Right lobe of liver (tissue), 6 donors: ENCODE results near the gene SPIB. TPM values are rescaled to one million over a fixed set of nuclear protein-coding genes. Genes with fewer than 3 reads are reported as not detected.

Experiments
- ATAC-seq, 4 donors: fragments of 200-7000 bp; cut with Tn5 transposase; one replicate each; pipeline ENCODE4 v1.9.1; 2020; ENCODE audit warnings: mild to moderate bottlenecking in 4 of 4, moderate library complexity in 4 of 4
- DNase-seq, 3 donors: peaks; one replicate each; pipeline ENCODE4 v3.0.0-alpha.2; 2020
- H3K27ac ChIP-seq, 3 donors: fragments of 200-600 bp; one replicate each; pipeline ENCODE4 v1.8.0; 2022
- H3K27me3 ChIP-seq, 2 donors: fragments of 200-600 bp; one replicate each; pipeline ENCODE4 v1.8.0; 2022
- H3K36me3 ChIP-seq, 4 donors: fragments of 200-600 bp; sonication (generic) in 1 of 4; one replicate each; pipeline versions ENCODE4 v1.5.1 to v1.8.0; 2017 to 2022; ENCODE audit warnings: control low read depth in 1 of 4
- H3K4me1 ChIP-seq, 4 donors: fragments of 200-600 bp; sonication (generic) in 1 of 4; one replicate each; pipeline versions ENCODE4 v1.5.1 to v1.8.0; 2017 to 2022; ENCODE audit warnings: control low read depth in 1 of 4
- H3K4me3 ChIP-seq, 3 donors: fragments of 200-600 bp; one replicate each; pipeline ENCODE4 v1.8.0; 2022
- H3K9me3 ChIP-seq, 4 donors: fragments of 200-600 bp; sonication (generic) in 1 of 4; one replicate each; pipeline versions ENCODE4 v1.5.1 to v1.8.0; 2017 to 2022; ENCODE audit warnings: control low read depth in 1 of 4
- POLR2A ChIP-seq: fragments of 450-650 bp; IDR thresholded peaks from one replicate; pipeline ENCODE4 v1.6.1; 2017; ENCODE audit warnings: antibody characterized with exemption, mild to moderate bottlenecking
- WGBS: methylation state at CpG from one replicate; pipeline ENCODE4 v1.1.6; 2018; ENCODE audit warnings: low coverage, low lambda C conversion rate; ENCODE audit not compliant: insufficient coverage; ENCODE audit errors: missing lambda C conversion rate; 5-methylcytosine and 5-hydroxymethylcytosine counted together
- intact Hi-C, 2 donors: fragments of 100-400 bp; cut with DNase I; formaldehyde crosslinking; loops; one replicate each; pipeline versions ENCODE4 v1.11.2 to v1.14.1; 2022
- total RNA-seq, 6 experiments: library from RNA; depleted of rRNA in 2 of 6; stranded (reverse); fragments of >200 nt in 2 of 6; fragmentation: NEBNext Ultra II Directional in 3 of 6; extraction: Animal tissue kit (Norgen Biotek cat#: 25700) in 3 of 6; gene quantifications; one replicate each; pipeline versions ENCODE4 v1.1.0 to v1.2.4, GENCODE V29; 2016 to 2023
- TF ChIP-seq, protein P1 (sequence below), 4 donors: fragments of 200-600 bp in 3 of 4; fragments of 450-650 bp in 1 of 4; IDR thresholded peaks; one replicate each; pipeline versions ENCODE4 v1.5.1 to v1.8.0; 2016 to 2022; ENCODE audit warnings: antibody characterized with exemption in 4 of 4, mild to moderate bottlenecking in 2 of 4
- donor health status: DM: no; HTN: yes; CAD: no.
- donor health status: DM: no; HTN: no; CAD: no.
- donor health status: DM: no; HTN: no; CAD: no.
- donor health status: DM: no; HTN: yes; CAD: no.
- donor health status: DM: no; HTN: yes; CAD: no.

The SPIB gene
- total RNA-seq, 6 experiments from 2014 or later, result 0.51 TPM; not detected in 5

DNA sequence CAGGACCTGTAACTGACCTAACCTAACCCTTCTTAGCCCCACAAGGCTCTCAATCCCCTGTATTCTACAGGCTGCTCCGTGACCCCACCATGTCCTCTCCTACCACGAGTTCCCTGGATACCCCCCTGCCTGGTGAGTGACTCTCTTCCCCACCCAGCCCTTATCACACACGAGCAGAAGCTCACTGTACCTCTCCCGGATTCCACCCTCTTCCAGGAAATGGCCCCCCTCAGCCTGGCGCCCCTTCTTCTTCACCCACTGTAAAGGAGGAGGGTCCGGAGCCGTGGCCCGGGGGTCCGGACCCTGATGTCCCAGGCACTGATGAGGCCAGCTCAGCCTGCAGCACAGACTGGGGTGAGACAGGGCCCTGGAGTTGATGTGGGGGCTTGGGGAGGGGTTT is 41.2 kb upstream of the SPIB start:
- H3K4me3 ChIP-seq, result no peak overlapping the region
- intact Hi-C loops, result loop anchor here (10.0 kb wide), 2 partner anchors 77 to 407 kb away; no protein-coding TSS in a partner anchor

DNA sequence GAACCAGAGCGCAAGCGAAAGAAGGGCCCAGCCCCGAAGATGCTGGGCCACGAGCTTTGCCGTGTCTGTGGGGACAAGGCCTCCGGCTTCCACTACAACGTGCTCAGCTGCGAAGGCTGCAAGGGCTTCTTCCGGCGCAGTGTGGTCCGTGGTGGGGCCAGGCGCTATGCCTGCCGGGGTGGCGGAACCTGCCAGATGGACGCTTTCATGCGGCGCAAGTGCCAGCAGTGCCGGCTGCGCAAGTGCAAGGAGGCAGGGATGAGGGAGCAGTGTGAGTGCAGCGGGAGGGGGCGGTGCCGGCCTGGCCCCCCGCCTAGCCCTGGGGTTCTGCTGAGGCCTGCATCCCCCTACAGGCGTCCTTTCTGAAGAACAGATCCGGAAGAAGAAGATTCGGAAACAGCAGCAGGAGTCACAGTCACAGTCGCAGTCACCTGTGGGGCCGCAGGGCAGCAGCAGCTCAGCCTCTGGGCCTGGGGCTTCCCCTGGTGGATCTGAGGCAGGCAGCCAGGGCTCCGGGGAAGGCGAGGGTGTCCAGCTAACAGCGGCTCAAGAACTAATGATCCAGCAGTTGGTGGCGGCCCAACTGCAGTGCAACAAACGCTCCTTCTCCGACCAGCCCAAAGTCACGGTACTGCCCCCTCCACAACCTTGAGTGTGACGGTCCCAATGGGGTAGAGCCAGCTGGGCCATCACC is 40.4 kb upstream of the SPIB start:
- Histone ChIP-seq H3K36me3 (peaks cover 0 to 44% (median 12%) of the 10 kb centered on the region in 4 donors), H3K27ac (no peak overlapping the region), H3K27me3 (no peaks in the 10 kb centered on the region), H3K9me3 (no peaks in the 10 kb centered on the region), H3K4me3 (no peak overlapping the region), H3K4me1 (no peaks in the 10 kb centered on the region)
- intact Hi-C loops, result loop anchor here (10.0 kb wide), 2 partner anchors 76 to 406 kb away; no protein-coding TSS in a partner anchor
- TF ChIP-seq, protein P1, sequence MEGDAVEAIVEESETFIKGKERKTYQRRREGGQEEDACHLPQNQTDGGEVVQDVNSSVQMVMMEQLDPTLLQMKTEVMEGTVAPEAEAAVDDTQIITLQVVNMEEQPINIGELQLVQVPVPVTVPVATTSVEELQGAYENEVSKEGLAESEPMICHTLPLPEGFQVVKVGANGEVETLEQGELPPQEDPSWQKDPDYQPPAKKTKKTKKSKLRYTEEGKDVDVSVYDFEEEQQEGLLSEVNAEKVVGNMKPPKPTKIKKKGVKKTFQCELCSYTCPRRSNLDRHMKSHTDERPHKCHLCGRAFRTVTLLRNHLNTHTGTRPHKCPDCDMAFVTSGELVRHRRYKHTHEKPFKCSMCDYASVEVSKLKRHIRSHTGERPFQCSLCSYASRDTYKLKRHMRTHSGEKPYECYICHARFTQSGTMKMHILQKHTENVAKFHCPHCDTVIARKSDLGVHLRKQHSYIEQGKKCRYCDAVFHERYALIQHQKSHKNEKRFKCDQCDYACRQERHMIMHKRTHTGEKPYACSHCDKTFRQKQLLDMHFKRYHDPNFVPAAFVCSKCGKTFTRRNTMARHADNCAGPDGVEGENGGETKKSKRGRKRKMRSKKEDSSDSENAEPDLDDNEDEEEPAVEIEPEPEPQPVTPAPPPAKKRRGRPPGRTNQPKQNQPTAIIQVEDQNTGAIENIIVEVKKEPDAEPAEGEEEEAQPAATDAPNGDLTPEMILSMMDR (IDR thresholded peaks at IDR 0.05), result no peak
- DNase-seq (peak in 1 of 3 donors; percentile 55), ATAC-seq (no peak)
- 90% methylated on average over 7 of the region's 36 CpGs for WGBS

More for the DNA sequence above, 41.2 kb upstream of the SPIB start:
- Histone ChIP-seq H3K4me1 (no peaks in the 10 kb centered on the region), H3K27me3 (no peaks in the 10 kb centered on the region), H3K27ac (no peak overlapping the region), H3K9me3 (no peaks in the 10 kb centered on the region), H3K36me3 (peaks cover 0 to 44% (median 12%) of the 10 kb centered on the region in 4 donors)
- TF ChIP-seq, protein P1 (IDR thresholded peaks at IDR 0.05), result no peak
- no peak for TF ChIP-seq POLR2A
- WGBS, result 68% methylated on average over 9 of the region's 9 CpGs
- DNase-seq, result no peak
- no peak for ATAC-seq

DNA sequence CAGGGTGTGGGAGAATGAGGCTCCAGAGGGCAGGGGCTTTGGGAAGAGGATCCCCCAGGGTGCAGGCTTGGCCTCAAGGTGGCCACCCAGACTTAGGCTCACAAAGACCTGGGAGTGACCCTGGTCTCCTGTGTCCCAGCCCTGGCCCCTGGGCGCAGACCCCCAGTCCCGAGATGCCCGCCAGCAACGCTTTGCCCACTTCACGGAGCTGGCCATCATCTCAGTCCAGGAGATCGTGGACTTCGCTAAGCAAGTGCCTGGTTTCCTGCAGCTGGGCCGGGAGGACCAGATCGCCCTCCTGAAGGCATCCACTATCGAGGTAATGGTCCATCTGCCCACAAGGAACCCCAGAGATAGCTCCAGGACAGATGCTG is 39.9 kb upstream of the SPIB start:
- Histone ChIP-seq H3K4me3 (no peak overlapping the region), H3K9me3 (no peaks in the 10 kb centered on the region), H3K36me3 (peaks cover 0 to 44% (median 12%) of the 10 kb centered on the region in 4 donors), H3K27ac (no peak overlapping the region), H3K27me3 (no peaks in the 10 kb centered on the region), H3K4me1 (no peaks in the 10 kb centered on the region)
- TF ChIP-seq, protein P1 (IDR thresholded peaks at IDR 0.05), result no peak
- no peak for TF ChIP-seq POLR2A
- WGBS, result 93% methylated on average over 10 of the region's 10 CpGs
- DNase-seq, result no peak
- intact Hi-C loops, result loop anchor here (10.0 kb wide), 2 partner anchors 76 to 406 kb away; no protein-coding TSS in a partner anchor
- ATAC-seq, result no peak

DNA sequence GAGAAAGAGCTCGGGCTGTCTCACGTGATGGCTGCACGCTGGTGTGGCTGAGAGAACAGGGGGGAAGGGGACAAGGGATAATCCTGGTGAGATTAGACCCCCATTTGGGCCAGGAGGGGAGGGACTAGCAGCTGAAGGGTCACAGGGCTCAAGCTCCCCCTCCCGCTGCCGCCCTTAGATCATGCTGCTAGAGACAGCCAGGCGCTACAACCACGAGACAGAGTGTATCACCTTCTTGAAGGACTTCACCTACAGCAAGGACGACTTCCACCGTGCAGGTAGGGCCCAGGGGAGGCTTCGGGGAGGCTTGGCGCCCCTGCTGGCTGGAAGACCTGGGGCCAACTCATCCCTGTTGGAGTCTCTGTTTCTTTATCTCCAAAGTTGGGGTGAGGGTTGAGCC is 39.1 kb upstream of the SPIB start:
- DNase-seq (no peak), ATAC-seq (no peak)
- 93% methylated on average over 3 of the region's 11 CpGs for WGBS
- no peaks in the 10 kb centered on the region for H3K9me3 ChIP-seq
- H3K27ac ChIP-seq, result no peak overlapping the region
- no peak overlapping the region for H3K4me3 ChIP-seq
- TF ChIP-seq, protein P1 (IDR thresholded peaks at IDR 0.05), result no peak
- no peak for TF ChIP-seq POLR2A
- peaks cover 0 to 44% (median 12%) of the 10 kb centered on the region in 4 donors for H3K36me3 ChIP-seq
- peaks cover 0 to 1% (median 0%) of the 10 kb centered on the region in 4 donors for H3K4me1 ChIP-seq
- intact Hi-C loops, result loop anchor here (10.0 kb wide), 2 partner anchors 75 to 405 kb away; no protein-coding TSS in a partner anchor
- no peaks in the 10 kb centered on the region for H3K27me3 ChIP-seq
